HG02798 (cell line): ENCODE data around the gene CRYAA.

Source experiments
- ATAC-seq: cut with Tn5 transposase; IDR thresholded peaks from one replicate; pipeline ENCODE4 v1.9.1; 2021; ENCODE audit warnings: mild to moderate bottlenecking; ENCODE audit not compliant: unreplicated experiment, poor library complexity

The CRYAA gene

DNA sequence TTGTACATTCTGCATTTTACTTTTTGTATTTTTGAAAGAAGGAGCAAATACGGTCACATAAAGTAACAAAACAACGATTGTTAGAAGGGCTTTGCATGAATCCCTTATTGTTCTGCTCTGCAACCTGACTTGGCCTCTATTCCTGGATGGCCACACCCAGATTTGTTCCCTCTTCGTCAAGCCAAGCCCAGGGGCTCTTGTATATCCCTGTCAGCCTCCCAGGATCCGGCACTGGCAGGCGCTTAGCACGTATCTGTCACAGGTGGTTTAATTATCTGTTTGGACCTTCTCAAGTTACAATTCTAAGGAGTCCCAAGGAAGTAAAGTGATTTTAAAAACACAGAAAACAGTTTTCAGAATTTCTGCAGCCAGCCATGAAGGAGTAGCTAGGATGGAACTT, 28.0 kb downstream of the CRYAA start:
- ATAC-seq, result no peak

DNA sequence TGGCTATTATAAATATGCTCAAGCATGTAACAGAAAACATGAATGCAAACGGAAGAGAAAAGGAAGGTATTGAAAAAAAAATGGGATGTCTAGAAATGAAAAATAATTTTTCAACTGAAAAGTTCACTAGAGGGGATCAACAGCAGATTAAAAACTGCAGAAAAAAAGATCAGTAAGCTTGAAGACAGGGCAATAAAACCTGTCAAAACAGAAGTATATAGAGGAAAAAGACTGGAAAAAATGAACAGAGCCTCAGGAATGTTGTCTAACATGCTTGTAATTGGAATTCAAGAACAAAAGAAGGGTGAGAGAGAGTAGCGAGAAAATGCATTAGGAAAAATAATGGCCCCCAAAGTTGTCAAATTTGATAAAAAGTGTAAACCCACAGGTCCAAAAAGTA, 29.6 kb downstream of the CRYAA start:
- no peak for ATAC-seq

DNA sequence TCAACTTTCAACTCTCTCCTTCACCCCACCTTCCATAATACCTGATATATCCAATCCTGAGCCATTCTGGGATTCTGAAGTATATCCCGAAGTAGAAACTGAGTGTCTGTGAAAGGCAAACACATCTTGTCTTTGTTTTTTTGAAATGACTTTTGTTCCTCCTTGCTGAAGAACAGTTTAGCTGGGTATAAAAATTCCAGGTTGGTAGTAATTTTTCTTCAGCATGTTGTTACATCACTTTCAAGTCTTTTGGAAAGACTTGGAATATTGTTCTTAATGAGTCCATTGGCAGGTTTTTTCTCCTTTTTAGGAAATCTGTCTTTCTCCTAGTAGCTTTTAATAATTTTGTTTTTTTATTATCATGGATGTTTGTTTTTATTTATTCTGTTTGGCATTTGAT, 32.7 kb downstream of the CRYAA start:
- no peak for ATAC-seq

DNA sequence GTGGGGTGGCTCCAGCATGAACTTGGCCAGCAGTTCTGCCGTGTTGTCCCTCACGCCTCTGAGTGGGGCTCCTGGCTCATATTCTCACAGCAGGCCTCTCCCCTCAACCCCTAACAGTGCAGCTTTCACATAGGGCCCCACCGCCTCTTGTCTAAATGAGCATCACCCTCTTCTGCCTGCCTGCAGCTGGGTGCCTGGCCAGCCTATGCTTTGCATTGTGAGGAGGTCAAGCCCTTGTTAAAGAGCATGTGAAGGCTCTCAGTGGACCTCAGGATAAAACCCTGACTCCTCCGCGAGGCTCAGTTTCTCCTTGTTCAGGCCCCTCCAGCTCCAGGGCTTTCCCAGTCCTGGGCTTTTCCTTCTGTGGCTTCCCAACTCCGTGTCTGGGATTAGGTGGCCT, 34.8 kb downstream of the CRYAA start:
- no peak for ATAC-seq

DNA sequence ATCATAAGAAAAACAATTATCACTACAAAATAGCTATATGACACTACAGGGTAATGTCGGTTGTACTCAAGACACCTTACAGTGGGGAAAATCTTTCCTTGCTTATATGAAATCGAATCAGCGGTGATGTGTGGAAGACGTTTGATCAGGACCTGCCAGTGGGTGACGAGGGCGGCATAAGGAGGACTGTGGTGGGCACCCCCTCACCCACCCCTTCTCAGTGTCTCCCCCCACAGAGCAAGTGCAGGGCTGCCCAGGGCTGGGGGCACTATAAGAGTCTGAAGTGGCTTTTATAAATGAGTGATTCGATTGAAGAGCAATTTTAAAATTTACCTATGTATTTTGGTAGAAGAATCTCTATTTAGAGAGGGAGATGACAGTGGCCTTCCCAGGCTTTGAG, 35.8 kb downstream of the CRYAA start:
- ATAC-seq, result no peak

DNA sequence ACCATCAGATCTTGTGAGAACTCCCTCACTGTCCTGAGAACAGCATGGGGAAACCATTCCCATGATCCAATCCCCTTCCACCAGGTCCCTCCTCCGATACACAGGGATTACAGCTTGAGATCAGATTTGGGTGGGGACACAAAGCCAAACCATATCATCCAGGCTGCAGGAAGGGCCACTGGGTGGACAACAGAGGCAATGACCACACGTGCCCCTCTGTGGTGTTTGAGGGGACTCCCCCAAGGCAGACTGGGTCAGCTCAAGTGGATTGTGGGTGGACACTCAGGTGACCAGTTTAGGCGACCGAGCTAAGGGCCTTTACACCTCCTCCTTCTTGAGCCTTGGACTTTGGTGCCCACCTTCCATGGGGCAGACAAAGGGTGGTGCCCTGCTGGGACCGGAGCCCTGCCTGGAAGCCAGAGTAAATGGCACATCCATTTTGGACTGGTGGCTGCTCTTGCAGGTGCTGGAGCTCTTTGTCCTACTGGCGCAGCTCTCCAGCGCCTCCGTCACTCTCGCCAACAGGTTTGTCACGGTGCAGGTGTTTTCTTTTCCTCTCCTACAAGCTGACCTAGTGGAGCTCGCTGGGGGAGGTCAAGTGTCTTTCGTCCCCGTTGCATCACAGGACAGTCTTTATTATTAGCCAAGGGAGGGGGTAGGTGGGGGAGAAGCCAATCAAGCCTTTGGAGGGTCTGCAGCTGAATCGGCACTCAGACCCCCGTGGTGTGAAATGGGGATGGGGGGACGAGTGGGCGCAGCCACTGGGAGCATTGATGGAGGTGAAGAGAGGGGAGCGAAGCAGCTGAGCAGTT, 37.6 kb downstream of the CRYAA start:
- no peak for ATAC-seq

DNA sequence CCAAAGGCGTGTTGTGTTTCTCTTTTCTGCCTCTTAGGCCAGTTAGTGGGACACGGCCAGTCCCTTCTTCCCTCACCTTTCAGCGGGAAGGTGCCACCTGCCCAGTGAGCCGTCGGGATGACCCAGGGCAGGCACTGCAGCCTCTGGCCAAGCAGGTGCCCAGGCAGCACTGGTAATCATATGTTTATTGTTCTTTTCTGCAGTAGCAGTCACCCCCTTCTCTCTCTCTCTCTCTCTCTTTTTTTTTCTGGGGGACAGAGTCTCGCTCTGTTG, 38.2 kb downstream of the CRYAA start:
- no peak for ATAC-seq

DNA sequence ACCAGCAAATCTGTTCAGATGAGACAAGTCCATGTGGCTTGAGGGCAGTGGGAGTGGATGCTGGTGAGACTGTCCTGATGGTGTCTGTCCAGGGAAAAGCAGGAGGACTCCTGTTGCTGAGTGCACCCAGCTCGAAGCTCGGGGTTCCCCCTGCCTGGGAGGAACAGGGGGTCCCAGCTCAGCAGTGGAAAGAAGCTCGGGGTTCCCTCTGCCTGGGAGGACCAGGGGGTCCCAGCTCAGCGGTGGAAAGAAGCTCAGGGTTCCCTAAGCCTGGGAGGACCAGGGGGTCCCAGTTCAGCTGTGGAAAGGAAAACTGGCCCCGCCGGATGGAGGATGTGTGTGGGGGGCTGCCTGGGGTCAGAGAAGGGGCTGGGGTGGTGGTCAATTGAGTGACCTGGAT, 39.1 kb downstream of the CRYAA start:
- ATAC-seq, result no peak

DNA sequence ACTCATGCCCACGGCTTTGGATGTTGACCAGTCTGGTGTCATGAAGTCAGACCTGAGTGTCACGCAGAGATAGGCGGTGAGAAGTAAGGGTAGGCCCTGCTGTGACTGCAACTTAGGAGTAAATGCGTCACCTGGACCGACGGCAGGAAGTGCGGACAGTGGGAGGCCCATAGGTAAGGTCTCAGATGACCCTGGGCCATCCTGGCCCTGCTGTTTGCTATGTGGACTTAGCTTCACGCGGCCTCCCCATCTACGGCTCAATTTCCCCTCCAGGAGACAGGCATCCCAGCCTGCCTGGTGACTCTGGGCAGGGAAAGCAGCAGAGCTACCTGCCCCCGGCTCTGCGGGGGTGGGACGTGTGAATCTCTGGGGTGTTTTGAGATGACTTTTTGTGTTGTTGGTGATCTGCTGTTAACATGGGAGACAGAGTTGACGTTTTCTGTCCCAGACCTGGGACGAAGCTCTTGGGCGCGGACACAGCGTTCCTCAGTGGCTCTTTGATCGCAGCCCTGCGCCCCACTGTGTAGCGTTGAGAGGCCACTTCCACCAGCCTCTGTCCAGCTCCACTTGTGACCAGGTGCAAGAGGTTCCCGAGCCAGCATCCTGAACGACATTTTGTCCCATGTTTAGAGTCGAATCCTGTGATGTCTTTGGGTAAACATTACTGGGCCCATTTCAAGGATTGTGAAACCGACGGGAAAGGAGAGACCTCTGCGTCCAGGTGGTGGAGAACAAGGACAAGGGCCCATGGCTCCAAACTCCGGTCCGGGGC, 39.9 kb downstream of the CRYAA start:
- ATAC-seq, result no peak

DNA sequence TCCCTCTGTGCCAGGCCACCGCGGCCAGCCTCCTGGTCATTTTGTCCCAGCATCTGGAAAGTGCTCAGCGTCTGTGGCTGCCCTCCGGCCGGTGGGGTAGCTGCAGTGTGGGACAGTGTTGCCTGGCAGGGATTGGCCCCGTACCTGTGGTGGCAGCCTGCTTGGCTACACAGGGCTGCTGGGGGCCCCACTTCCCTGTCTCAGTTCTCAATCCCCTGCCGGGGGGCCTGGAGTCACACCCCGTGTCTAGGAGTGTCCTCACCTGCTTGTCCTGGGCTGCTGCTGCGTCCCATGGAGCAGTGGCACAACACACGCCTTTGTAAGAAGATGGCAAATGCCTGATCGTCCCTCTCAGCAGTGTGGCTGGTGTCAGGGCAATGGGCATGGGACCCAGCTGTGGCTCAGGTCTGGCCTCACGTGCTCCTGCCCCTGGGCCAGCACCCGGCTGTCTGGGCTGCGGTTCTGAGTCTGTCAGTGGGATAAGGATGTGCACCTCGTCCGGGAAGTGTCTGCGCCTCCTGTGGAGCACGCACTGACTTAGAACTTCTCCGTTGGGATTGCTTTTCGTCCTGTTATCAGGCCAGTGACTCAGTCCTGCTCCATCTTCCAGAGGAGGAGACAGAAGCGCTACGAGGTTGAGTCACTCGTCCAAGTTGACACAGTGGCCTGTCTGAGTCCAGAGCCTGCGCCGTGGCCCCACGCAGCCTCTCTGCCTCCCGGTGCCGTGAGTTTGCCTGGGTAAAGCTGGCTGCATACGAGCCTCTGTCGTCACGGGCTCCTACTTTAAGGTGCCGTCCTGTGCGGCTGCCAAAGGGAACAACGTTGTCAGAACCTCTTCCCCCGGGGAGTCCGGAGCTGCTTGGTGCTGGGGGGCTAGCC, 41.0 kb downstream of the CRYAA start:
- ATAC-seq, result no peak

DNA sequence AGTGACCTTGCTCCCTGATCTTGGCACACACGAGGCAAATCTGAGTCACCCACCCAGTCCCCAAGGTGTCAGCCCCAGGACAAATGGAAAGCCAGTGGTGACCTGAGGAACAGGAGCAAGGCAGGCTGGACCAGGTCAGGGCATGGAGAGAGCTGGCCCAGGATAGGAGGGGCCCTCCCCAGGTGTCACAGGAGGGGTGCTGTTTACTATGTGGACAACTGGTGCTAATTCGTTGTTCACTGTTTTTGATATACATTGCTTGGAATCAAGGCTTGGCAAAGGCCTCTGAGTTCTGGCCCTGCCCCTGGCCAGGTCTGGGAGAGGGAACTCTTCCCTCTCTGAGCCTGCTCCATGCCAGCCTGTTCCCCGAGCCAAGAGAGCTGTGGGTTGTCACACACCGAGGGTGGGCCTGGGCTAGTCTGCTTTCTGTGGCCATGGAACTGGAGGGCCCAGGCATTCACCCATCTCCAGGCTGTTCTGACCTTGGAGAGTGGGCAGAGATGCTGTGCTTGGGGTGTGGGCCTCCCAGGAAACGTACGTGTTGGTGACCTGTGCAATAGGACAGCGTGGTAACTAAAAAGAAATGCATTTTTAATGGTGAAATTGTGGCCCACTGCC, 41.8 kb downstream of the CRYAA start:
- no peak for ATAC-seq

DNA sequence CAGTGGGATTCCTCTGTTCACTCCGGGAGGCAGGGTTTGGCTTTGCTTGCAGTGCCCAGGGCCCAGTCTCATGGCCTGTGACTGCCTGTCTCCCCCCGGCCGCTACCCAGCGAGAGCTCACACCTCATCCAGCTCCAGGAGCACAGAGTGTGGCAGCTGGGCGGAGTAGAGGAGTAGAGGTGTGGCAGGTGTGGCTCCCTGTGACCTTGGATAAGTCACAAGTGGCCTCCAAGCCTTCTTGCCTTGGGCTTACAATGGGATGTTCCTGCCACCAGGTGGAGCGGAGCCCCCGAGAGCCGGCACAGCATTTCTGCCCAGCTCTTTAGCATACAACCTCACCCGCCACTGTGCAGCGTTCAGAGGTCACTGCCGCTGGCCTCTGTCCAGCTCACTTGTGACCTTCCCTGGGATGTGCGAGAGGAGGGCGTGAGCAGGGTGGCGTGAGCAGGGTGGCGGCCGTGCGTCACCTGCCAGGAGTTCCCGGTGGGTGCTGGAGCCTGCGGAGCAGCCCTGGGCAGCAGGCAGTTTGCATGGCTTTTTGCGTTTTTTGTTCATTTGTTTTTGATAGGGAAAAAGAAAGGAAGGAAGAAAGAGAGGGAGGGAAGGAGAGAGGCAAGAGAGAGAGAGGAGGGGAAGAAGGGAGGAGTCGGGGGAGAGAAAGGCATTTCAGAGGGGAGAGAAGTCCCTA, 42.4 kb downstream of the CRYAA start:
- no peak for ATAC-seq

DNA sequence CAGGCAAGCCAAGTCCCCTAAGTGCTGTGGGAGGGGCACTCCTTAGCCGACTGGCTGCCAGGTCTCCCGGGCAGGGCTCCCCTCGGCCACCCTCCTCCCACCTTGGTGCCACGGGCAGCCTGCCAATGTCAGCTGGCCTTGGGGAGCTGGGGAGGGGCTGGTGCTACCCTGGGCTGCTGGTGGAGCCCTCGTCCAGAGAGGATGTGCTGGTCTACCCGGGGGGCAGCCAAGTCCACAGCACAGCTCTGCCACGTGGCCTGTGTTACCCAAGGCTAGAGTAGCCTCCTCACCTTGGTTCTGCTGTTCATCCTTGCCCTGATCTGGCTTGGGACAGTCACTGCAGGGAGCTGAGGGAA, 42.9 kb downstream of the CRYAA start:
- ATAC-seq, result no peak
